ENCODE measurements around the gene TAGLN2. TPM values are rescaled to one million over a fixed set of nuclear protein-coding genes. Genes with fewer than 3 reads are reported as not detected.
A peak's percentile ranks its signal among the peaks of the same experiment; 100 is the strongest.

Gene TAGLN2
- total and polyA plus RNA-seq, 9 of the 15 experiments (the other 6 are each of a cell fraction or from before 2014, with no cell fraction given): 192 to 683 (median 455) TPM

DNA sequence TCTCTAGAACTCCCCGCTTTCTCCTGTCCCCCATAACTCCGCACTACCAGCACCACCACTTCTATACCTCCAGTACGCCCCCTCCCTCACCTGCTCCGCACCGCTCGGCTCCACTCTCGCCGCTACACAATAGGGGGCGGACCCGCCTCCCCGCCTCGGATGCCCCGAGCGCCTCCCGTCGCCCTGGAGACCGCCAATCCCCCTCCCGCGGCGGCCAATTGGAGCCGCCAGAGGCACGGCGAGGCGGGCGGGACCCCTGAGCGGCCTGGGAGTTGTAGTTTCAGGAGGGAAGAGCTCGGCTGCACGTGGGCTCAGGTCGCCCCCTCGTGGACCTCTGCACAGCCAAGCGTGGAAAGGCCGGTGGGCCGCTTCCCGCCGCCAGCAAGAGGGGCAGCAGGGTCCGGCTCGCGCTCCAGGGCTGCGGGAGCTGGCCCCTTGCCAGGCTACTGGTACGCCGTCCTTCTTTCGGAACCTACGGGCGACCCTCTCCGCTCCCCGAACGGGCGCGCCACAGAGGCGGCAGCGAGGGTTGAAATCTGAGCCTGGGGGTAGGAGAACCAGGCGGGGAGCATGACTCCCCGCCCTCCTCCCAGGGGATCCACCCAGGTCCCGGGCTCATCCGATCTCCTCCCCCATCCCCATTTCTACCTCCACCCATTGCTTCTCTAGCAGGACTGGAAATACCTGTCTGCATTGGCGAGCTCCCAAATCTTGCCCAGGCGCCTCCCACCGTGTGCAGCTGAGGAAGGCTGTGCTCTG lies 20.4 kb upstream of the TAGLN2 start, which contains the start of gene IGSF9 (continued):
- TF ChIP-seq, protein P1, sequence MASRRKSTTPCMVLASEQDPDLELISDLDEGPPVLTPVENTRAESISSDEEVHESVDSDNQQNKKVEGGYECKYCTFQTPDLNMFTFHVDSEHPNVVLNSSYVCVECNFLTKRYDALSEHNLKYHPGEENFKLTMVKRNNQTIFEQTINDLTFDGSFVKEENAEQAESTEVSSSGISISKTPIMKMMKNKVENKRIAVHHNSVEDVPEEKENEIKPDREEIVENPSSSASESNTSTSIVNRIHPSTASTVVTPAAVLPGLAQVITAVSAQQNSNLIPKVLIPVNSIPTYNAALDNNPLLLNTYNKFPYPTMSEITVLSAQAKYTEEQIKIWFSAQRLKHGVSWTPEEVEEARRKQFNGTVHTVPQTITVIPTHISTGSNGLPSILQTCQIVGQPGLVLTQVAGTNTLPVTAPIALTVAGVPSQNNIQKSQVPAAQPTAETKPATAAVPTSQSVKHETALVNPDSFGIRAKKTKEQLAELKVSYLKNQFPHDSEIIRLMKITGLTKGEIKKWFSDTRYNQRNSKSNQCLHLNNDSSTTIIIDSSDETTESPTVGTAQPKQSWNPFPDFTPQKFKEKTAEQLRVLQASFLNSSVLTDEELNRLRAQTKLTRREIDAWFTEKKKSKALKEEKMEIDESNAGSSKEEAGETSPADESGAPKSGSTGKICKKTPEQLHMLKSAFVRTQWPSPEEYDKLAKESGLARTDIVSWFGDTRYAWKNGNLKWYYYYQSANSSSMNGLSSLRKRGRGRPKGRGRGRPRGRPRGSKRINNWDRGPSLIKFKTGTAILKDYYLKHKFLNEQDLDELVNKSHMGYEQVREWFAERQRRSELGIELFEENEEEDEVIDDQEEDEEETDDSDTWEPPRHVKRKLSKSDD (conservative IDR thresholded peaks at IDR 0.05; ENCODE audit: low read length): no peak
- TF ChIP-seq RBM22 (IDR thresholded peaks at IDR 0.05; ENCODE audit: low read depth, low read length, poor library complexity, severe bottlenecking): peak; percentile 59
- no peak for TF ChIP-seq NFATC3 (IDR thresholded peaks at IDR 0.05)
- TF ChIP-seq, protein P2, sequence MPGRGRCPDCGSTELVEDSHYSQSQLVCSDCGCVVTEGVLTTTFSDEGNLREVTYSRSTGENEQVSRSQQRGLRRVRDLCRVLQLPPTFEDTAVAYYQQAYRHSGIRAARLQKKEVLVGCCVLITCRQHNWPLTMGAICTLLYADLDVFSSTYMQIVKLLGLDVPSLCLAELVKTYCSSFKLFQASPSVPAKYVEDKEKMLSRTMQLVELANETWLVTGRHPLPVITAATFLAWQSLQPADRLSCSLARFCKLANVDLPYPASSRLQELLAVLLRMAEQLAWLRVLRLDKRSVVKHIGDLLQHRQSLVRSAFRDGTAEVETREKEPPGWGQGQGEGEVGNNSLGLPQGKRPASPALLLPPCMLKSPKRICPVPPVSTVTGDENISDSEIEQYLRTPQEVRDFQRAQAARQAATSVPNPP (IDR thresholded peaks at IDR 0.05; ENCODE audit: borderline replicate concordance, insufficient read depth, insufficient read length): no peak
- TF ChIP-seq TSC22D4 (tag; IDR thresholded peaks at IDR 0.05): no peak
- no peak for TF ChIP-seq FOXJ2 (tag; IDR thresholded peaks at IDR 0.05)
- no peak for TF ChIP-seq ZKSCAN8 (CRISPR knock-in tag; IDR thresholded peaks at IDR 0.05)
- TF ChIP-seq HDAC3 (IDR thresholded peaks at IDR 0.05; ENCODE audit: borderline replicate concordance, partially characterized antibody): no peak
- TF ChIP-seq CBX1 (IDR thresholded peaks at IDR 0.05; ENCODE audit: low read depth): no peak
- TF ChIP-seq KHSRP (IDR thresholded peaks at IDR 0.05): no peak
- TF ChIP-seq DNMT1 (IDR thresholded peaks at IDR 0.05): no peak
- TF ChIP-seq ZNF644 (tag; IDR thresholded peaks at IDR 0.05; ENCODE audit: low read depth): no peak
- no peak for TF ChIP-seq NFXL1 (CRISPR knock-in tag; IDR thresholded peaks at IDR 0.05)
- TF ChIP-seq, protein P3, sequence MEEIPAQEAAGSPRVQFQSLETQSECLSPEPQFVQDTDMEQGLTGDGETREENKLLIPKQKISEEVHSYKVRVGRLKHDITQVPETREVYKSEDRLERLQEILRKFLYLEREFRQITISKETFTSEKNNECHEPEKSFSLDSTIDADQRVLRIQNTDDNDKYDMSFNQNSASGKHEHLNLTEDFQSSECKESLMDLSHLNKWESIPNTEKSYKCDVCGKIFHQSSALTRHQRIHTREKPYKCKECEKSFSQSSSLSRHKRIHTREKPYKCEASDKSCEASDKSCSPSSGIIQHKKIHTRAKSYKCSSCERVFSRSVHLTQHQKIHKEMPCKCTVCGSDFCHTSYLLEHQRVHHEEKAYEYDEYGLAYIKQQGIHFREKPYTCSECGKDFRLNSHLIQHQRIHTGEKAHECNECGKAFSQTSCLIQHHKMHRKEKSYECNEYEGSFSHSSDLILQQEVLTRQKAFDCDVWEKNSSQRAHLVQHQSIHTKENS (CRISPR knock-in tag; IDR thresholded peaks at IDR 0.05): no peak
- no peak for TF ChIP-seq ZNF57 (CRISPR knock-in tag; IDR thresholded peaks at IDR 0.05)
- no peak for TF ChIP-seq ETS2 (tag; IDR thresholded peaks at IDR 0.05; ENCODE audit: borderline replicate concordance, poor library complexity, severe bottlenecking)
- no peak for TF ChIP-seq CC2D1A (IDR thresholded peaks at IDR 0.05)
- TF ChIP-seq, protein P4, sequence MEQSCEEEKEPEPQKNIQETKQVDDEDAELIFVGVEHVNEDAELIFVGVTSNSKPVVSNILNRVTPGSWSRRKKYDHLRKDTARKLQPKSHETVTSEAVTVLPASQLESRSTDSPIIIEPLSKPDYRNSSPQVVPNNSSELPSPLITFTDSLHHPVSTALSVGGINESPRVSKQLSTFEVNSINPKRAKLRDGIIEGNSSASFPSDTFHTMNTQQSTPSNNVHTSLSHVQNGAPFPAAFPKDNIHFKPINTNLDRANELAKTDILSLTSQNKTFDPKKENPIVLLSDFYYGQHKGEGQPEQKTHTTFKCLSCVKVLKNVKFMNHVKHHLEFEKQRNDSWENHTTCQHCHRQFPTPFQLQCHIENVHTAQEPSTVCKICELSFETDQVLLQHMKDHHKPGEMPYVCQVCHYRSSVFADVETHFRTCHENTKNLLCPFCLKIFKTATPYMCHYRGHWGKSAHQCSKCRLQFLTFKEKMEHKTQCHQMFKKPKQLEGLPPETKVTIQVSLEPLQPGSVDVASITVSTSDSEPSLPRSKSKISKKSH (CRISPR knock-in tag; IDR thresholded peaks at IDR 0.05): no peak
- TF ChIP-seq, protein P5, sequence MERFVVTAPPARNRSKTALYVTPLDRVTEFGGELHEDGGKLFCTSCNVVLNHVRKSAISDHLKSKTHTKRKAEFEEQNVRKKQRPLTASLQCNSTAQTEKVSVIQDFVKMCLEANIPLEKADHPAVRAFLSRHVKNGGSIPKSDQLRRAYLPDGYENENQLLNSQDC (CRISPR knock-in tag; IDR thresholded peaks at IDR 0.05): no peak
- TF ChIP-seq SMARCC2 (IDR thresholded peaks at IDR 0.05; ENCODE audit: low read depth): no peak
- no peak for TF ChIP-seq OTX1 (CRISPR knock-in tag; IDR thresholded peaks at IDR 0.05)
- peak; percentile 94 for TF ChIP-seq L3MBTL2 (IDR thresholded peaks at IDR 0.05)
- TF ChIP-seq MEF2A (IDR thresholded peaks at IDR 0.05; ENCODE audit: control insufficient read depth, low read depth, low read length): no peak
